K562 (cell line): ENCODE results near the gene MGST2. TPM values are rescaled to one million over a fixed set of nuclear protein-coding genes. Genes with fewer than 3 reads are reported as not detected.
A peak's percentile ranks its signal among the peaks of the same experiment; 100 is the strongest.

ENCODE experiments used
- ATF7 ChIP-seq: fragments of 450-650 bp; IDR thresholded peaks from 2 replicates; pipeline ENCODE4 v1.7.1; 2014; ENCODE audit warnings: mild to moderate bottlenecking, moderate library complexity
- CBX2 ChIP-seq: fragments of 200-600 bp; sonication (generic); IDR thresholded peaks from one replicate; pipeline ENCODE4 v1.6.1; 2012; ENCODE audit warnings: mild to moderate bottlenecking, low read length, inconsistent platforms; ENCODE audit not compliant: insufficient read depth, poor library complexity, severe bottlenecking
- KDM5B ChIP-seq: fragments of 200-600 bp; sonication (generic); IDR thresholded peaks from 2 replicates; pipeline ENCODE4 v1.6.1; 2012; ENCODE audit warnings: low read depth, mild to moderate bottlenecking, moderate library complexity, low read length, control low read depth, inconsistent platforms; ENCODE audit not compliant: insufficient replicate concordance
- MYC ChIP-seq, 2 experiments: fragments of 250-450 bp in 1 of 2; sonication (Bioruptor Pico) in 1 of 2; IDR thresholded peaks; 2 replicates each; pipeline versions ENCODE4 v1.5.1 to v1.6.1; 2012 to 2021; ENCODE audit warnings: low read depth in 2 of 2, borderline replicate concordance in 1 of 2, improper control_type of control experiment in 1 of 2, low read length in 1 of 2, mild to moderate bottlenecking in 1 of 2, moderate library complexity in 1 of 2
- NEUROD1 ChIP-seq: fragments of 150-350 bp; IDR thresholded peaks from 2 replicates; pipeline ENCODE4 v1.6.1; 2014; ENCODE audit warnings: borderline replicate concordance, low read length, low read depth; ENCODE audit not compliant: partially characterized antibody
- YBX1 ChIP-seq: fragments of 450-650 bp; IDR thresholded peaks from 2 replicates; pipeline ENCODE4 v1.7.1; 2016; ENCODE audit warnings: mild to moderate bottlenecking
- ZBTB11 ChIP-seq, 3 experiments: fragments of 200-800 bp in 1 of 3; fragments of 250-450 bp in 1 of 3; fragments of 450-650 bp in 1 of 3; sonication (Bioruptor Pico) in 1 of 3; sonication (Bioruptor generic) in 1 of 3; formaldehyde crosslinking in 1 of 3; IDR thresholded peaks; 2 replicates each; pipeline versions ENCODE4 v1.6.1 to v1.8.0; 2016 to 2022; ENCODE audit warnings: mild to moderate bottlenecking in 2 of 3, missing genetic modification characterization in 2 of 3, missing compliant biosample characterization in 1 of 3, moderate library complexity in 1 of 3
- ZNF511 ChIP-seq: sonication (generic); formaldehyde crosslinking; IDR thresholded peaks from 2 replicates; pipeline ENCODE4 v1.8.0; 2022; ENCODE audit warnings: mild to moderate bottlenecking, missing genetic modification reagents
- ZNF589 ChIP-seq: fragments of 200-800 bp; sonication (Bioruptor generic); IDR thresholded peaks from 2 replicates; pipeline ENCODE4 v1.6.1; 2016; ENCODE audit warnings: low read depth, missing genetic modification characterization, missing compliant biosample characterization
- polyA plus RNA-seq, 8 experiments: library from polyadenylated mRNA; depleted of rRNA in 4 of 8; stranded (reverse) in 5 of 8; unstranded in 3 of 8; fragments of >200 nt; fragmentation: Nextera tagmentation in 2 of 8; fragmentation: Illumina TruSeq in 1 of 8; extraction: Ambion mirVana in 2 of 8; extraction: Trizol in 1 of 8; gene quantifications; 2 replicates each; pipeline versions ENCODE4 v1.2.1 to v1.2.3, GENCODE V29; 2011 to 2014; ENCODE audit warnings: inconsistent platforms in 1 of 8, missing spikeins in 1 of 8
- total RNA-seq, 7 experiments: library from RNA; depleted of rRNA in 6 of 7; stranded (reverse); fragments of >200 nt in 6 of 7; fragmentation: Illumina TruSeq in 2 of 7; extraction: Trizol in 2 of 7; gene quantifications; 2 replicates each; pipeline versions ENCODE4 v1.2.1 to v1.2.3, GENCODE V29; 2011 to 2021; ENCODE audit warnings: low replicate concordance in 1 of 7

Gene MGST2
- total and polyA plus RNA-seq, 9 of the 15 experiments (the other 6 are each of a cell fraction or from before 2014, with no cell fraction given), result 38.7 to 115 (median 84.6) TPM

GRCh38 chr4:139665690-139666529 is at the start of gene MGST2 (continued):
- peak in 1 of 3 experiments; percentile 83; a peak in 2 of 6 replicates for TF ChIP-seq ZBTB11 (CRISPR knock-in tag; IDR thresholded peaks at IDR 0.05)
- TF ChIP-seq ZNF589 (CRISPR knock-in tag), result peak; percentile 67; the same call in 1 of the 2 replicates
- no peak for TF ChIP-seq YBX1
- no peak for TF ChIP-seq NEUROD1
- TF ChIP-seq MYC (IDR thresholded peaks at IDR 0.05; ENCODE audit: low read depth, low read length), result peak; percentile 18
- no peak for TF ChIP-seq MYC (CRISPR knock-in tag; IDR thresholded peaks at IDR 0.05; ENCODE audit: borderline replicate concordance, low read depth)
- TF ChIP-seq KDM5B, result peak; percentile 63
- no peak for TF ChIP-seq CBX2
- peak; percentile 49; the same call in 1 of the 2 replicates for TF ChIP-seq ZNF511 (CRISPR knock-in tag)
- TF ChIP-seq ATF7, result 0 out of 2 replicates have a peak, but pooled peaks have one; percentile 32
